GM18507 (cell line): Measurements from ENCODE around the gene DHDDS.

Experiments used
- DNase-seq: peaks from one replicate; pipeline ENCODE4 v3.0.0; 2011; ENCODE audit warnings: low read depth; ENCODE audit not compliant: insufficient read length; ENCODE audit errors: extremely low spot score
- FAIRE-seq: peaks from 2 replicates; lab custom pipeline; 2011; peaks lifted over from hg19 to GRCh38; lab: Jason Lieb, UNC

DHDDS gene

GRCh38 chr1:26520339-26520738 lies 88.2 kb downstream of the DHDDS start:
- FAIRE-seq: peak; percentile 38
- no peak for DNase-seq
